GM23338 (cell line): ENCODE results near the gene FUT8.

Source experiments
- CTCF ChIP-seq, 2 experiments: fragments of 200-600 bp in 1 of 2; sonication (generic) in 1 of 2; conservative IDR thresholded peaks; 2 replicates each; pipeline versions ENCODE4 v1.5.1 to v1.6.1; 2016 to 2017; ENCODE audit warnings: antibody characterized with exemption in 2 of 2, low read depth in 2 of 2, mild to moderate bottlenecking in 2 of 2, moderate library complexity in 1 of 2
- EZH2 ChIP-seq: fragments of 200-600 bp; sonication (generic); IDR thresholded peaks from one replicate; pipeline ENCODE4 v1.8.0; 2017; ENCODE audit warnings: antibody characterized with exemption, mild to moderate bottlenecking, low read depth; ENCODE audit not compliant: unreplicated experiment
- REST ChIP-seq: IDR thresholded peaks from one replicate; pipeline ENCODE4 v1.6.1; 2018; ENCODE audit warnings: antibody characterized with exemption; ENCODE audit not compliant: unreplicated experiment

GRCh38 chr14:65486863-65487262 lies 74.3 kb downstream of the FUT8 start:
- TF ChIP-seq CTCF (conservative IDR thresholded peaks at IDR 0.05; ENCODE audit: low read depth in 2 of 2) (peak; percentile 15 to 40; a peak in 3 of 4 replicates), REST (no peak), EZH2 (no peak)
